GM19467 (cell line): Measurements from ENCODE around the gene CROCC.

Source experiments
- ATAC-seq: cut with Tn5 transposase; IDR thresholded peaks from one replicate; pipeline ENCODE4 v1.9.1; 2021; ENCODE audit warnings: mild to moderate bottlenecking, moderate library complexity; ENCODE audit not compliant: unreplicated experiment

Gene CROCC

GRCh38 chr1:16967095-16967575 lies 45.4 kb downstream of the CROCC start:
- no peak for ATAC-seq

DNA sequence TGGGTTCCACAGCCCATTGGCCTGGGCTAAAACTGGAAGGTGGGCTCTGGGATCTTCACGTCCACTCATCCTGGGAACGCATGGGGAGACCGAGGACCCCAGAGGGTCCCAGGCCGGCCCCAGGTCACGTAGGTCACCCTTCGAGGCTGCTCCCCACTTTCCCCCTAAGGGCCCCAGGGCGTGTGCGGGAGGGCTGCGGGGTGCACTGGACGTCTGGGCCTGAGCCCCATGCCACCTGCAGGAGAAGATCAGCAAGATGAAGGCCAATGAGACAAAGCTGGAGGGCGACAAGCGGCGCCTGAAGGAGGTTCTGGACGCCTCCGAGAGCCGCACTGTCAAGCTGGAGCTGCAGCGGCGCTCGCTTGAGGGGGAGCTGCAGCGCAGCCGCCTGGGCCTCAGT lies 46.2 kb downstream of the CROCC start:
- no peak for ATAC-seq

DNA sequence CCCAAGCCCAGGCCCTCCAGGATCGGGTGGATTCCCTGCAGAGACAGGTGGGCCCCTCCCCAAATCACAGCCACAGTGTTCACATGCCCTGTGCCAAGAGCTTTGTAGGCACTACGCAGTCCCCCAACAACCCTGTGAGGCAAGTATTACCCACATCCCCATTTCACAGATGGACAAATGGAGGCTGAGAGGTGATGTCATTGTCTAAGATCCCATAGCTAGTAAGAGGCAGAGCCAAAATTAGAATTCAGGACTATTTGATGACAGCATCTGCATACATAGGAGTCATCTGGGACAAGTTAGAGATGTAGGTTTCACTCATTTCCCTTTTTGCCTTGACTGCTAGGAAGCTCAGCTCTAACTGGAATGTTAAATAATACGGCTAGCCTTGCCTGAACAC lies 46.6 kb downstream of the CROCC start:
- ATAC-seq: no peak

GRCh38 chr1:16969057-16969611 lies 47.4 kb downstream of the CROCC start:
- ATAC-seq: no peak

DNA sequence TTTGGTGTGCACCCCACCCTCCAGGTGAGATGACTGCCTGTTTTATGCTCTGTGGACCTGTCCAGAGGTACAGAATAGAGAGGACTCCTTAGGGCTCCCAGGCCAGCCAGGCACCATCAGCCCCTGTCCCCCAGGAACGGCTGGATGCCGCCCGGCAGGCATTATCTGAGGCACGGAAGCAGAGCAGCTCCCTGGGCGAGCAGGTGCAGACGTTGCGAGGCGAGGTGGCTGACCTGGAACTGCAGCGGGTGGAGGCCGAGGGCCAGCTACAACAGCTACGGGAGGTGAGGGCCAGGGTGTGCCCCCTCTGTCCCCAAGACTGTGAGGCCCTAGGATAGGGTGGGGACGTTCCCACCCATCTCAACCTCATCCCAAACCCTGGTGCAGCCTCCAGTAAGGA lies 47.9 kb downstream of the CROCC start:
- no peak for ATAC-seq

GRCh38 chr1:16970132-16970910 lies 48.6 kb downstream of the CROCC start:
- no peak for ATAC-seq

DNA sequence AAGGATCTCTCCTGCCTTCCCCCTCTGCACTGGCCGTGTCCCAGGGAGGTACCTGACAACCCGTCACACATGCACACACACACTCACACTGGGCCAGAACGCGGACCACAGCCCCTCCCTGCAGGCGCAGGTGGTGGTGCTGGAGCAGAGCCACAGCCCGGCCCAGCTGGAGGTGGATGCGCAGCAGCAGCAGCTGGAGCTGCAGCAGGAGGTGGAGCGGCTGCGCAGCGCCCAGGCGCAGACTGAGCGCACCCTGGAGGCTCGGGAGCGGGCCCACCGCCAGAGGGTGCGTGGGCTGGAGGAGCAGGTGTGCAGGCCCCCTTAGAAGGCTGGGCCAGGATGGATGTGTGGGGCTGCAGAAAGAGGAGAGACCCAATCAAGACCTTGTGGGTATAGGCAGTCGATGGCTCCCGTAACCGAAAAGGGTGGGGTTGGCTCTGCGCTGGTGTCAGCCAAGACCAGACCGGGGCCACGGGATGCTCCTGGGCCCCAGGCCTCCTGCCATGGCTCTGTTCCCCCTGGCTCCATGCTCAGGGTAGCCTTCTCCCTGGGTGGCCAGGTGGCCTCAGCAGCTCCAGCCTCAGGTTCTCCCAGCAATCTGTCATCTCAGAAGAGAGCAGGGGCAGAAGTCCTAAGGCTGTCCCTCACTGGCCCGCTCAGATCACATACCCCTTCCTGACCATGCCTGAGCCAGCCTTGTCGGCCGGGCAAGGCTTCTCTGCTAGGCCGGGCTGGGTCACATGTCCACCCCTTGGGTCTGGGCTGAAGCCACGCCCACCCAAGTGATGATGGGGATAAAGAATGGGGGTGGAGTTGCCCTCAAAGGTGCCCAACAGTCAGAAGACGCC lies 49.8 kb downstream of the CROCC start:
- no peak for ATAC-seq

- ATAC-seq: no peak
These were observed 50.6 kb downstream of the CROCC start for GRCh38 chr1:16972189-16972895.

GRCh38 chr1:16973215-16973614 lies 51.5 kb downstream of the CROCC start:
- ATAC-seq: no peak

DNA sequence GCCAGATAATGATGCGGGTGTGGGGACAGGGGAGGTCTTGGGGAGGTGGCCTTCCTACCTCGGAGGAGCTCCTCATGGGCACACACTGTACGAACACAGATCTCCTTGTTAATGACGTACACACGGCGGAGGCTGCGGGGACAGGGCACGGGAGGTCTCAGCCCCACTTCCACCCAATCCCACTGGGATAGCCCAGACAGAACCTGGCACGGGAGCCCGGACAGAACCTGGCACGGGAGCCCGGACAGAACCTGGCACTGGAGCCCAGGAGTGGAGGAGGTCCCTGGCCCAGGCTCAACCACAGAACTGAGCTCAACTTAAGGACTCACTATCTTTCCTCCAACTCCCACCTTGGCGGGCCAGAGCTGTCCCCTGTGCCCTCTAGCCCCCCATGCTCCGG lies 53.5 kb downstream of the CROCC start:
- no peak for ATAC-seq

GRCh38 chr1:16975838-16976237 lies 54.1 kb downstream of the CROCC start:
- no peak for ATAC-seq

DNA sequence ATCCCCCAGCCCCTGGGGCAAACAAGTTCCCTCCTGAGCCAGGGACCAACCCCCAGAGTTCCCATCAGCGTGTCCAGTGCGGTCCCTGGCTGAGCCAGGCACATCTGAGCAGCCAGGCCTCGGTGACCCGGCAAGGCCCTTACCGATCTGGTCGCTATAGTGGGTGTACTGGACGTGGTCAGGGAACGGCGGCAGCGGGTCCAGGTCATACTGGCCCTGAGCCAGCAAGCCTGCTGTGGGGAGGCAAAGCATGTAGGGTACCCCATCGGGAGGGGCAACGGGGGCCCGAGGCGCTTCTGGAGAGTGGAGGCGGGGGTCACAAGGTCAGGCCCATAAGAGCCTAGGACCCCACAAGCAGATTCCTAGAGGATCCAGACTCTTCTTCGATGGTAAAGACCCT lies 55.2 kb downstream of the CROCC start:
- ATAC-seq: no peak

DNA sequence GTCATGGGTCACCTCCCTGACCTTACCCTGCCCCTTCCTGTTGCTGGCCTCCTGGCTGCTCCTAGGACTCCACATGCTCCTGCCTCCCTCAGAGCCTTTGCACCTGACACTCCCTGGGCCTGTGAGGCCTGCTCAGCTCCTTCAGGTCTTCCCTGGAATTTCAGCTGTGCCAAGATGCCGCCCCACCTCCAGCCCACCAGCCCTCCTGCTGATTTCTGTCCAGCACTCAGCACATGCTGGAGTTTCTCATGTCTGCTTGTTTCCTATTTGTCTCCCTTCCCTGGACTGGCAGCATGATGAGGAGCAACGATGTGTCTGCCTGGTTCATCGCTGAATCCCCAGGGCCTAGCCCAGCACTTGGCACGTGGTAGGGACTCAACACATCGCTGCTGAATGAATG lies 55.6 kb downstream of the CROCC start:
- ATAC-seq: no peak

- ATAC-seq: no peak
These were observed 56.4 kb downstream of the CROCC start for GRCh38 chr1:16978139-16978538.

DNA sequence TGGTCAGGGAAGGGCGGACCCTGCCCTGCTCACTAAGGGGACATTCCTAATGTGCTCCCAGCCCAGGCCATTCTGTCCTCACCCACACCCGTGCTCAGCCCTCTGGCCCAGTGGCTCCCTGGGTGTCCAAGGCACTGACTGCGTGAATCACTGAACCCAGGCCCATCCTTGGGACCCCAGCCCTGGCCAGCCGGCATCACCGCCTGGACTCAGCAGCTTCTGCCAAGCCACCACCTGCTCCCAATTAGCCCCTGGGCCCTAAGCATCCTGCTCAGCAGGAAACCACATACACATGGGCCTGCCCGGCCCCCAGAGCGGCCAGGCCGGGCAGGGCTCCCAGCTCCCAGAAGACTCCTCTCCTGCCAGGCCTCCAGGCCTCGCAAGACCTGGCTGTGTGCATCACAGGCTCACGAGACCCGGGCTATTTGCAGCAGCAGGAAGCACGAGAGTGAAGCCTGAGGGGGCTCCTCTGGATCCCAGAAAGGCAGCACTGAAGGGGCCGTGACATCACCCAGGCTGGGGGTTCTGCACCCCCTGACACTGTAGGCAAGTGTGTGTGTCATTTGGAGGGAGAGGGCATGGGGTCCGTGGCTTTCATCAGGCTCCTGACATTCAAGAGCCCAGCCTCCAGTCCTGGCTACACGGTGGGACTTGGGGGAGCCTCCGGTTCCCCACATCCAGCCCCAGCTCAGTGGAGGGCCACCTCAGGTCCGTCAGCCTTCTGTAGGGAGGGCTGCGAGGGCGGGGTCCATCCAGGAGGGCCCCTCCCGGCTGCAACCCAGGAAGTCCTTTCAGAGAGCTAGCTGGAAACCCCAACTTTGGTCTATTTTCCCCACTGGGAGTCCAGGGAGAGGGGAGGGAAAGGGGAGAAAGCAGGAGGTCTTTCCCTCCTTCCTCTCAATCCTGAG lies 57.1 kb downstream of the CROCC start:
- ATAC-seq: no peak

- ATAC-seq: no peak
These were observed 58.0 kb downstream of the CROCC start for GRCh38 chr1:16979475-16980327.

DNA sequence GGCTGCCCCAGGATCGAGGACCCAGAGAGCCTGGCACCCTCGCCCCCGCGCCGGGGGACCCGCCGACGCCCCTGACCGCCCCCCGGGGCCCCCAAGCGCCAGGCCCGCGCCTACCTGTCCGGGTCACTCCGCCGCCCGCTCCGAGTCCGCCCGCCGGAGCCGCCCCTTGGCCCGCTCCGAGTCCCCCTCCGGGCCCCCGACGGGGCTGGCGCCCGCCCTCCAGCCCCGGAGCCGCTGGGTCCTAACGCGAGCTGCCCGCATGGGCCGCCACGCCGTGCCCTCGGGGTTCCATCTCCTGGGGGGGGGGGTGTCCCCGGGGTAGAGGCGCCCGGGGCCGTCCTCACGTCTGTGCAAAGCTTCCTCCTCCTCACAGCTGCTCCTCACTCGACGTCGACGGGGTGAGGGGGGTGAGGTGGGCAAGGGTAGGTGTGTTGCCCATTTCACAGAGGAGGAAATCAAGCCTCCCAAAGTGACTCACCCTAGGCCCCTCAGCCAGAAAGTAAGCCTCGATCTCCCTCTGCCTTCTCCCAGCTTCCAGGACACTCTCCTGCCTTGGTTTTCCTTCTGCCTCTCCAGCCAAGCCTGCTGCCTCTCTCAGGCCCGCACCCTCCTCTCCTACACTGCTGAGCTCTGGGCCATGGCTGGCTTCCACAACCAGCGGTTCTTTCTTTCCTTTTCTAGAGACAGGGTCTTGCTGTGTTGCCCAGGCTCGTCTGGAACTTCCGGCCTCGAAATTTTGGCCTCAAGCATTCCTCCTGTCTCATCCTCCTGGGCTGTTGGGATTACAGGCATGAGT lies 58.9 kb downstream of the CROCC start, which contains the start of gene MFAP2:
Gene MFAP2 (minus strand): TSS at position 148 of the 796 bp plus-strand sequence. CDS start 2,347 bp downstream, outside the sequence.
- ATAC-seq: no peak

DNA sequence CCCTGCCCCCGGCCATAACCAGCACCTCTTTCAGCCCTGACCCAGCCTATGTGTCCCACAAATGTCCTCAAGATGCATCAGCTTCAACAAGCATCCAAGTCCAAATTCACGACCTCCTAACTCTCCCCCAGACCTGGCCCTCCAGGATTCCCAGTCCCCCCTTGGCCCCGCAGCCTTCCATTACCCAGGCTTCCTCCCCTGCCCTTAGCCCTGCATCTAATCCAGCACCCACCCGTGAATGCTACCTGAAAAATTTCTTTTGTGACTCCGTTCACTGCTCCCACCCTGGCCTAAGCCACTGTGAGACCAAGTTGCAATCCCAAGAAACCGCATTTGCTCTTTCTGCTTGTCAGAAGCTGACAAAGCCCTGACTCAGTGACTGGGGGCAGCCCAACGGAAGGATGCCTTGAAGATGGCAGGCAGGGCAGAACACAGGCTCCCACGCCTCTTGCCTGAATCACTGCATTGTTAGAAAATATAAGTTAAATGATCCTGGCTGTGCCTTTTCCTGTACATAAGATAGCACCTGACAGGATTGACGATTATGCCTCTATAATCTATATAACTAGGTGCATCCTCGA lies 59.6 kb downstream of the CROCC start:
- ATAC-seq: no peak
